Pancreas (tissue), 10 donors: ENCODE measurements around the gene CHRNA4. TPM values are rescaled to one million over a fixed set of nuclear protein-coding genes. Genes with fewer than 3 reads are reported as not detected.
"Not testable (repeated sequence)": the region's sequence is repeated elsewhere in the genome, so short reads cannot be mapped to it uniquely, and the experiment has no call there.

Experiments used
- ATAC-seq, 4 donors: fragments of 200-7000 bp; cut with Tn5 transposase; one replicate each; pipeline versions ENCODE4 v1.8.0 to v1.9.1; 2020; ENCODE audit warnings: mild to moderate bottlenecking in 4 of 4, moderate library complexity in 4 of 4
- DNase-seq, 6 donors: peaks; one replicate each; pipeline ENCODE4 v3.0.0-alpha.2; 2020
- FAIRE-seq: peaks from 2 replicates; lab custom pipeline; 2012; peaks lifted over from hg19 to GRCh38; lab: Jason Lieb, UNC
- H3K27ac ChIP-seq, 4 donors: fragments of 200-600 bp; sonication (generic); 1 replicate in 3 of 4; 2 replicates in 1 of 4; pipeline versions ENCODE4 v1.5.0 to v1.8.0; 2020
- H3K27me3 ChIP-seq, 4 donors: fragments of 200-600 bp; one replicate each; pipeline ENCODE4 v1.8.0; 2021
- H3K36me3 ChIP-seq, 3 donors: fragments of 200-600 bp; sonication (generic) in 1 of 3; one replicate each; pipeline versions ENCODE4 v1.5.0 to v1.8.0; 2020 to 2021
- H3K4me1 ChIP-seq, 3 donors: fragments of 200-600 bp; one replicate each; pipeline ENCODE4 v1.8.0; 2021
- H3K4me3 ChIP-seq, 4 donors: fragments of 200-600 bp; sonication (generic) in 2 of 4; one replicate each; pipeline versions ENCODE4 v1.5.0 to v1.8.0; 2020 to 2021
- H3K9me3 ChIP-seq, 4 donors: fragments of 200-600 bp; one replicate each; pipeline ENCODE4 v1.8.0; 2021
- WGBS, 2 donors: extraction: QIAGEN DNeasy Blood & Tissue Kit; methylation state at CpG; one replicate each; pipeline ENCODE4 v1.1.7; 2013; 5-methylcytosine and 5-hydroxymethylcytosine counted together
- intact Hi-C, 3 donors: fragments of 100-400 bp; cut with DNase I; formaldehyde crosslinking; loops; one replicate each; pipeline versions ENCODE4 v1.11.1 to v1.14.2; 2022
- polyA plus RNA-seq, 2 donors: library from polyadenylated mRNA; stranded (reverse); fragments of 200-250 nt; gene quantifications; one replicate each; pipeline ENCODE4 v1.2.3, GENCODE V29; 2013
- total RNA-seq, 6 donors: library from RNA; stranded (reverse); fragmentation: NEBNext Ultra II Directional in 4 of 6; extraction: Animal tissue kit (Norgen Biotek cat#: 25700) in 4 of 6; gene quantifications; one replicate each; pipeline versions ENCODE4 v1.2.1 to v1.2.4, GENCODE V29; 2021 to 2023
- TF ChIP-seq, protein P1 (sequence below), 4 donors: fragments of 200-600 bp; sonication (generic) in 3 of 4; IDR thresholded peaks; one replicate each; pipeline versions ENCODE4 v1.5.0 to v1.8.0; 2021; ENCODE audit warnings: antibody characterized with exemption in 4 of 4
- donor health status: healthy with polysubstance abuse.
- donor health status: DM: no; HTN: no; CAD: no; lungs with moderate emphysema.
- donor health status: DM: no; HTN: no; CAD: no.
- donor health status: control.
- donor health status: control.
- donor health status: Bipolar disorder and iron deficiency.
- donor health status: DM: yes; HTN: yes; CAD: no.
- donor health status: DM: no; HTN: no; CAD: no.
- donor health status: DM: no; HTN: no; CAD: no.
- donor health status: DM: yes; HTN: yes; CAD: no.

CHRNA4 gene
- total and polyA plus RNA-seq, 8 donors: 0.02 to 0.47 TPM; not detected in 6

DNA sequence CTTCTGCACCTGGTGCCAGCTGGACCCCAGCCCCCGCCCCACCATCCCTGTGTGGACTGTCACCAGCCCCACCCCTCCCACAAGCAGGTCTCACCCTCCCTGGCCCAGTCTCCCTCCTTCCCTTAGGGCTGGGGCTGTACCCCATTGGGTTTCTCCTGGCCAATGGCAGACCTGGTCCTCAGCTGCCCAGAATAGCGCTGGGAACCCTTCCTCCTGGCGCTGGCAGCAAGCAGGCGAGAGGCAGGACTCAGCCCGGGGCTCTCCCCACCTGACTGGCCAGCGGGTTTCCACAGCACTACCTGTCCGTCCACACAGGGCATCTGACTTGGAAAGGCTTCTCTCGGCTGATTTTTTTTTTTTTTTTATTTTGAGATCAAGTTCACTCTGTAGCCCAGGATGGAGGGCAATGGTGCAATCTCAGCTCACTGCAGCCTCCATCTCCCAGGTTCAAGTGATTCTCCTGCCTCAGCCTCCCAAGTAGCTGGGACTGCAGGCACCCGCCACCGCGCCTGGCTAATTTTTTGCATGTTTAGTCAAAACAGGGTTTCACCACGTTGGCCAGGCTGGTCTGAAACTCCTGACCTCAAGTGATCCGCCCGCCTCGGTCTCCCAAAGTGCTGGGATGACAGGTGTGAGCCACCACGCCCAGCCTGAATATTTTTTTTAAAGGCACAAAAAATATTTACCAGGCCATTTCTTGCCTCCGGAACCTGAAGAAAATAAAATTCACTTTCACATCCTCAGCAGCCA lies 21.6 kb upstream of the CHRNA4 start:
- no peak for ATAC-seq
- no peak for FAIRE-seq
- intact Hi-C loops: loop anchor here in 2 of 3 donors (2.0 to 5.0 kb wide), 2 partner anchors 74 to 75 kb away; no protein-coding TSS in a partner anchor
- H3K27me3 ChIP-seq: peaks cover 0 to 15% (median 2%) of the 10 kb centered on the region in 4 donors
- no peaks in the 10 kb centered on the region for H3K9me3 ChIP-seq
- H3K4me3 ChIP-seq: no peak overlapping the region
- peak in 1 of 6 donors; percentile 37 for DNase-seq
- no peak overlapping the region for H3K27ac ChIP-seq
- 35 to 48% methylated on average over 17 of the region's 17 CpGs for WGBS, 2 donors
- no peaks in the 10 kb centered on the region for H3K36me3 ChIP-seq
- TF ChIP-seq, protein P1, sequence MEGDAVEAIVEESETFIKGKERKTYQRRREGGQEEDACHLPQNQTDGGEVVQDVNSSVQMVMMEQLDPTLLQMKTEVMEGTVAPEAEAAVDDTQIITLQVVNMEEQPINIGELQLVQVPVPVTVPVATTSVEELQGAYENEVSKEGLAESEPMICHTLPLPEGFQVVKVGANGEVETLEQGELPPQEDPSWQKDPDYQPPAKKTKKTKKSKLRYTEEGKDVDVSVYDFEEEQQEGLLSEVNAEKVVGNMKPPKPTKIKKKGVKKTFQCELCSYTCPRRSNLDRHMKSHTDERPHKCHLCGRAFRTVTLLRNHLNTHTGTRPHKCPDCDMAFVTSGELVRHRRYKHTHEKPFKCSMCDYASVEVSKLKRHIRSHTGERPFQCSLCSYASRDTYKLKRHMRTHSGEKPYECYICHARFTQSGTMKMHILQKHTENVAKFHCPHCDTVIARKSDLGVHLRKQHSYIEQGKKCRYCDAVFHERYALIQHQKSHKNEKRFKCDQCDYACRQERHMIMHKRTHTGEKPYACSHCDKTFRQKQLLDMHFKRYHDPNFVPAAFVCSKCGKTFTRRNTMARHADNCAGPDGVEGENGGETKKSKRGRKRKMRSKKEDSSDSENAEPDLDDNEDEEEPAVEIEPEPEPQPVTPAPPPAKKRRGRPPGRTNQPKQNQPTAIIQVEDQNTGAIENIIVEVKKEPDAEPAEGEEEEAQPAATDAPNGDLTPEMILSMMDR (IDR thresholded peaks at IDR 0.05): no peak
- no peaks in the 10 kb centered on the region for H3K4me1 ChIP-seq

DNA sequence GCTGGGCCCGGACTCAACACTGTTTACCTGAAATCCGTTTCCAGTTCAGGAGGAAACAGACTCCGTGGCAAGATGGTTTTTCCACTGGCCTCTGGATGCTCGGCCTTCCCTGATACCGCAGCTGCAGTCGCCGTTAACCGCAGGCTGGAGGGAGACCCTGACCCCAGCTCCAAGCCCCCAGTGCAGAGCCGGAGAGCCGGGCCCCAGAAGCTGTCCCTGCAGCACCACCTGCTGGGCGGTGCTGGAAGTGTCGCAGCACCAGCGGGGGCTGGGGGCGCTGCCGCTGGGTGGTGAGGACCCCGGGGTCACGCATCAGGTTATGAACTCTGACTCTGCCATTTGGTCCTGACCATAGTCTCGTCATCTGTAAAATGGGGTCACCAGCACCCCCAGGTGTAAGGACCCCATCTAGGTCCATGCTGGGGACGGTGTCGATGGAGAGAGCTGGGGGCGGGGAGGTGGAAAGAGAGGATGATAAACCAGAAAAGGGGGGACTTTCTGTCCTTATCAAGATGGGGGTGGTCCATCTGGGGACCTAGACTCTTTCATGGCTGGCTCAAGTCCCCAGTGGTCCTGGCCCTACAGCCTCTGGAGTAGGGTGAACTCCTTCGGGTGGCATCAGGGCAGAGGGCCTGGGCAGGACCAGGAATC lies 20.8 kb upstream of the CHRNA4 start:
- ATAC-seq (peak in 3 of 4 donors; percentile 56 to 68 (median 67)), DNase-seq (peak in 3 of 6 donors; percentile 23 to 77 (median 74)), FAIRE-seq (no peak)
- H3K9me3 ChIP-seq: no peaks in the 10 kb centered on the region
- no peaks in the 10 kb centered on the region for H3K36me3 ChIP-seq
- H3K4me1 ChIP-seq: no peaks in the 10 kb centered on the region
- no peak overlapping the region for H3K4me3 ChIP-seq
- WGBS, 2 donors: 16 to 19% methylated on average over 22 of the region's 22 CpGs
- H3K27me3 ChIP-seq: peaks cover 0 to 15% (median 2%) of the 10 kb centered on the region in 4 donors
- TF ChIP-seq, protein P1 (IDR thresholded peaks at IDR 0.05): peak; percentile 77 to 91 (median 90)
- intact Hi-C loops: loop anchor here in 2 of 3 donors (2.0 to 5.0 kb wide), 2 partner anchors 73 to 75 kb away; no protein-coding TSS in a partner anchor
- no peak overlapping the region for H3K27ac ChIP-seq

DNA sequence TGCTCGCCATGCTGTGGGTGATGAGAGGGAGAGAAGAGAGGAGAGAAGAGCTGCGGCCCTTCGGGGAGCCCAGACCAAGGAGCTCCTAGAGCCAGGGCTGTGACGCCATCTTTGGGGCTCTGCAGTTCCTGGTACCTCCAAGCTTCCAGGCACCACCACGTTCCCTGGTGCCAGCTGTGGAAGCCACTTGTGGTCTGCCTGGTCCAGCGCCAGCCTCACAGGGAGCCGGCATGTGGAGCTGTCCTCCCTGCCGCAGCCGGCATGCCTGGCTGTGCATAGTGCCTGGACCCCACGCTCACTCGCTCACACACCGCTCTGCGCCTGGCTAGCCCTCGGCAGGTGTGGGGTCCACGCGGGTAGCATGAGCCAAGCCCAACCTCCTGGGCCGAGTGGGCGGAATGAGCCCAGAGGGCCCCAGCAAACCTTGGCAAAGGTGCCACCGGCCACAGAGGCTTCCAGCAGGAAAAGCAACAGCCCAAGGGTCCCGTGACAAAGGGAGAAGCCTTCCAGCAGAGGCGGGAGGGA lies 19.3 kb upstream of the CHRNA4 start:
- DNase-seq (peak in 1 of 6 donors; percentile 59), ATAC-seq (no peak), FAIRE-seq (no peak)
- Histone ChIP-seq H3K4me1 (no peaks in the 10 kb centered on the region), H3K4me3 (no peak overlapping the region), H3K27me3 (peaks cover 0 to 15% (median 2%) of the 10 kb centered on the region in 4 donors), H3K9me3 (no peaks in the 10 kb centered on the region), H3K27ac (no peak overlapping the region), H3K36me3 (no peaks in the 10 kb centered on the region)
- WGBS, 2 donors: 70 to 78% methylated on average over 21 of the region's 21 CpGs
- intact Hi-C loops: loop anchor here in 1 of 3 donors (5.0 kb wide), 1 partner anchor 73 kb away; no protein-coding TSS in a partner anchor
- TF ChIP-seq, protein P1 (IDR thresholded peaks at IDR 0.05): no peak

DNA sequence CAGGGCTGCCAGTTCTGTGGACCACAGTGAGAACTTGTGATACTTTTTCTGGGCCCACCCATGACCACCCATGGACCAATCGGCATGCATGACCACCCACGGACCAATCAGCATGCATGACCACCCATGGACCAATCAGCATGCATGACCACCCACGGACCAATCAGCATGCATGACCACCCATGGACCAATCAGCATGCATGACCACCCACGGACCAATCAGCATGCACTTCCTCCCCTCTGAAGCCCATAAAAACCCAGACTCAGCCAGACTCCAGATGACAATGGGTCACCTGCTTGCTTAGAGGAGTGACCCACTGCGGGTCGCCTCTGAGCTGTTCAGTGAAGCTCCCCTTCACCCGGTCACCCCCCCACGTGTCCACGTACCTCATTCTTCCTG lies 18.7 kb upstream of the CHRNA4 start:
- H3K27me3 ChIP-seq: peaks cover 0 to 15% (median 2%) of the 10 kb centered on the region in 4 donors
- H3K27ac ChIP-seq, H3K4me3 ChIP-seq, ATAC-seq, DNase-seq, H3K36me3 ChIP-seq, H3K9me3 ChIP-seq, FAIRE-seq, H3K4me1 ChIP-seq: not testable (repeated sequence)
- 66 to 77% methylated on average over 9 of the region's 9 CpGs for WGBS, 2 donors
- intact Hi-C loops: loop anchor here in 1 of 3 donors (5.0 kb wide), 1 partner anchor 73 kb away; no protein-coding TSS in a partner anchor

DNA sequence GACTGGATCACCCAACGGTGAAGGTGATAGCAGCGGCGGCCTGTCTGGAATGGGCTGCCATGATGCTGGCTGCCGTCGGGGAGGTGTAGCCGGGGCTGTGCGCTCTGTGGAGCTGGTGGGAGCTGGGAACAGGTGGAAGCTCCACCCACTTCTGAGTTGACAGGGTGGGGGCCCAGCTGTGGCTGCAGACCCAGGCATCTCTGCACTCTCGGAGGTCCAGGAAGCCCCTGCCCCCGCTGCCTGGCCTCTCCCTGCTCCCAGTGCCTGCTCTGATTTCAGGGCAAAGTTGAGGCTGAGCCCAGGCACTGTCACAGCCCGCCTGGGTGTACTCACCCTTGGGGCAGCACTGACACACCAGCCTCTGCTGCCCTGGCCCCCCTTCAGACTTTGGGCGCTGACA lies 18.1 kb upstream of the CHRNA4 start:
- no peaks in the 10 kb centered on the region for H3K4me1 ChIP-seq
- no peaks in the 10 kb centered on the region for H3K36me3 ChIP-seq
- no peaks in the 10 kb centered on the region for H3K9me3 ChIP-seq
- peaks cover 0 to 15% (median 2%) of the 10 kb centered on the region in 4 donors for H3K27me3 ChIP-seq
- TF ChIP-seq, protein P1 (IDR thresholded peaks at IDR 0.05): no peak
- intact Hi-C loops: no loop called here
- DNase-seq (peak in 1 of 6 donors; percentile 58), ATAC-seq (no peak), FAIRE-seq (no peak)
- no peak overlapping the region for H3K4me3 ChIP-seq
- 64 to 67% methylated on average over 11 of the region's 11 CpGs for WGBS, 2 donors
- H3K27ac ChIP-seq: no peak overlapping the region
